ENCODE measurements around the gene MICAL2. TPM values are rescaled to one million over a fixed set of nuclear protein-coding genes. Genes with fewer than 3 reads are reported as not detected.

Gene MICAL2
- total and polyA plus RNA-seq, 12 donors, result 8.4 to 80.5 (median 34.1) TPM

GRCh38 chr11:12264361-12264760, 154.0 kb downstream of the MICAL2 start:
- Histone ChIP-seq H3K4me1 (replicated peaks in 1 of 2) (no peaks in the 10 kb centered on the region), H3K27me3 (no peaks in the 10 kb centered on the region), H3K4me3 (no peak overlapping the region), H3K36me3 (replicated peaks in 1 of 2) (peaks cover 0 to 15% of the 10 kb centered on the region in 2 donors), H3K9me3 (replicated peaks in 1 of 3) (no peaks in the 10 kb centered on the region), H3K27ac (no peak overlapping the region)
- intact Hi-C loops (cut with DNase I), result no loop called here
- TF ChIP-seq POLR2A (IDR thresholded peaks at IDR 0.05), result no peak
- TF ChIP-seq CTCF (IDR thresholded peaks at IDR 0.05), result no peak
- DNase-seq, result no peak
- WGBS, 4 donors, result 77 to 86% (median 80%) methylated on average over 2 to 3 of the region's 3 CpGs

GRCh38 chr11:12266132-12266531, 155.7 kb downstream of the MICAL2 start:
- Histone ChIP-seq H3K27ac (no peak overlapping the region), H3K4me1 (replicated peaks in 1 of 2) (no peaks in the 10 kb centered on the region), H3K27me3 (no peaks in the 10 kb centered on the region), H3K4me3 (no peak overlapping the region), H3K36me3 (replicated peaks in 1 of 2) (peaks cover 0 to under 1% of the 10 kb centered on the region in 2 donors), H3K9me3 (replicated peaks in 1 of 3) (no peaks in the 10 kb centered on the region)
- no peak for TF ChIP-seq CTCF (IDR thresholded peaks at IDR 0.05)
- TF ChIP-seq POLR2A (IDR thresholded peaks at IDR 0.05), result no peak
- DNase-seq, result no peak
- intact Hi-C loops (cut with DNase I), result no loop called here
- WGBS, 4 donors, result 69 to 78% (median 76%) methylated on average over 1 of the region's 1 CpG

- Histone ChIP-seq H3K4me1 (replicated peaks in 1 of 2) (no peaks in the 10 kb centered on the region), H3K27me3 (no peaks in the 10 kb centered on the region), H3K36me3 (replicated peaks in 1 of 2) (no peaks in the 10 kb centered on the region), H3K4me3 (no peak overlapping the region), H3K27ac (no peak overlapping the region), H3K9me3 (replicated peaks in 1 of 3) (no peaks in the 10 kb centered on the region)
- 92 to 97% (median 96%) methylated on average over 9 to 10 of the region's 10 CpGs for WGBS, 4 donors
- TF ChIP-seq CTCF (IDR thresholded peaks at IDR 0.05) (no peak), POLR2A (IDR thresholded peaks at IDR 0.05) (no peak)
- intact Hi-C loops (cut with DNase I), result no loop called here
- no peak for DNase-seq
Observed at GRCh38 chr11:12266943-12267342, 156.6 kb downstream of the MICAL2 start.

GRCh38 chr11:12267921-12268320, 157.5 kb downstream of the MICAL2 start:
- DNase-seq, result no peak
- Histone ChIP-seq H3K9me3 (replicated peaks in 1 of 3) (no peaks in the 10 kb centered on the region), H3K4me3 (no peak overlapping the region), H3K27ac (peak overlapping the region in 1 of 5 donors; percentile 22), H3K27me3 (no peaks in the 10 kb centered on the region), H3K36me3 (replicated peaks in 1 of 2) (no peaks in the 10 kb centered on the region), H3K4me1 (replicated peaks in 1 of 2) (no peaks in the 10 kb centered on the region)
- intact Hi-C loops (cut with DNase I), result no loop called here
- WGBS, 4 donors, result 71 to 90% (median 79%) methylated on average over 1 to 2 of the region's 2 CpGs
- TF ChIP-seq POLR2A (IDR thresholded peaks at IDR 0.05) (no peak), CTCF (IDR thresholded peaks at IDR 0.05) (no peak)
